ENCODE measurements around the gene ENO4. TPM values are rescaled to one million over a fixed set of nuclear protein-coding genes. Genes with fewer than 3 reads are reported as not detected.

The ENO4 gene
- total and polyA plus RNA-seq, 9 of the 15 experiments (the other 6 are each of a cell fraction or from before 2014, with no cell fraction given) = 0.07 TPM; not detected in 8

- TF ChIP-seq GTF3C2 (IDR thresholded peaks at IDR 0.05; ENCODE audit: borderline replicate concordance, extremely low read depth, insufficient read length) (no peak), ZNF696 (CRISPR knock-in tag; conservative IDR thresholded peaks at IDR 0.05) (no peak), UBTF (IDR thresholded peaks at IDR 0.05; ENCODE audit: borderline replicate concordance in 1 of 2, low read depth in 2 of 2, low read length in 2 of 2) (no peak)
Observed at GRCh38 chr10:116810120-116810500, 39.2 kb upstream of the ENO4 start (continued).

- Histone ChIP-seq H2AFZ (ENCODE audit: low read depth, low read length) (no peak overlapping the region), H3K27me3 (ENCODE audit: control insufficient read depth in 2 of 2, insufficient read depth in 2 of 2, low read length in 2 of 2) (peaks cover 7 to 36% of the 10 kb centered on the region in 2 experiments; a peak in 3 of 5 replicates), H3K79me2 (ENCODE audit: control insufficient read depth, insufficient read depth, low read length) (no peaks in the 10 kb centered on the region), H3K36me3 (ENCODE audit: control insufficient read depth, insufficient read depth, low read length) (no peaks in the 10 kb centered on the region), H3K27ac (ENCODE audit: extremely low read depth, low read depth, low read length) (no peak overlapping the region), H4K20me1 (replicated peaks; ENCODE audit: control insufficient read depth, insufficient read depth, low read length) (no peaks in the 10 kb centered on the region), H3K9me3 (replicated peaks; ENCODE audit: control insufficient read depth, insufficient read depth, low read depth, low read length) (no peaks in the 10 kb centered on the region), H3K9me1 (ENCODE audit: control insufficient read depth, insufficient read depth, low read length) (no peaks in the 10 kb centered on the region), H3K4me1 (replicated peaks in 1 of 2; ENCODE audit: control insufficient read depth in 2 of 2, insufficient read depth in 2 of 2, low read length in 2 of 2) (no peaks in the 10 kb centered on the region; a peak in 1 of 5 replicates), H3K9ac (ENCODE audit: insufficient read depth in 1 of 2, low read depth in 2 of 2, low read length in 2 of 2) (no peak overlapping the region), H3K4me2 (ENCODE audit: insufficient read depth, low read length) (no peak overlapping the region), H3K4me3 (no peak overlapping the region)
- DNase-seq (ENCODE audit: extremely low read depth in 1 of 4, low spot score in 3 of 4) (no peak), FAIRE-seq (no peak), ATAC-seq (no peak)
- intact Hi-C loops (cut with micrococcal nuclease) = no loop called here
- TF ChIP-seq ZFP36 (IDR thresholded peaks at IDR 0.05; ENCODE audit: low read depth, low read length, partially characterized antibody) (peak; percentile 89), HLTF (IDR thresholded peaks at IDR 0.05) (no peak)
- ChIA-PET POLR2A (no interaction called here), CTCF (ENCODE audit: low intra/inter-chr PET ratio) (no interaction called here)
- no TSS peak for BruUV-seq (replicated peaks)
- in situ Hi-C loops (cut with MboI) = no loop called here
- 0% methylated on average over 2 of the region's 2 CpGs for WGBS (ENCODE audit: insufficient coverage, low coverage, missing lambda C conversion rate)
Observed at GRCh38 chr10:116810895-116811294, 38.4 kb upstream of the ENO4 start.
